ENCODE measurements around the gene TMEM208. TPM values are rescaled to one million over a fixed set of nuclear protein-coding genes. Genes with fewer than 3 reads are reported as not detected.

TMEM208 gene
- polyA plus RNA-seq, 1 of the 3 experiments (the other 2 are of a cell fraction), result 98.2 TPM

GRCh38 chr16:67238806-67239470, 12.0 kb downstream of the TMEM208 start (continued):
- TF ChIP-seq REST (IDR thresholded peaks at IDR 0.05; ENCODE audit: low read depth, low read length) (no peak), GATA2 (CRISPR knock-in tag; IDR thresholded peaks at IDR 0.05) (no peak), IRF3 (IDR thresholded peaks at IDR 0.05; ENCODE audit: low read depth, low read length) (no peak), ELF1 (IDR thresholded peaks at IDR 0.05) (no peak), NFIC (IDR thresholded peaks at IDR 0.05; ENCODE audit: borderline replicate concordance) (no peak), RFX5 (IDR thresholded peaks at IDR 0.05; ENCODE audit: low read length) (no peak), EZH2phosphoT487 (IDR thresholded peaks at IDR 0.05; ENCODE audit: borderline replicate concordance, low read depth) (no peak)

GRCh38 chr16:67240506-67240905, 13.6 kb downstream of the TMEM208 start:
- Histone ChIP-seq H3K4me2 (peak overlapping the region; percentile 59), H3K27me3 (ENCODE audit: insufficient read depth) (no peaks in the 10 kb centered on the region), H3K4me1 (ENCODE audit: control insufficient read depth in 1 of 2, insufficient read depth in 2 of 2, low read depth in 1 of 2, low read length in 1 of 2) (peaks cover 29 to 51% of the 10 kb centered on the region in 2 experiments; a peak in 3 of 4 replicates), H2AFZ (ENCODE audit: low read depth) (no peak overlapping the region), H3K79me2 (ENCODE audit: insufficient read depth) (peaks cover 56% of the 10 kb centered on the region), H3K36me3 (replicated peaks in 1 of 2; ENCODE audit: control insufficient read depth in 1 of 2, insufficient read depth in 2 of 2, low read length in 1 of 2) (peaks cover 33 to 37% of the 10 kb centered on the region in 2 experiments), H3K9ac (peak overlapping the region; percentile 67), H4K20me1 (ENCODE audit: insufficient read depth) (no peaks in the 10 kb centered on the region), H3K9me2 (no peaks in the 10 kb centered on the region), H3K9me3 (no peaks in the 10 kb centered on the region), H3K4me3 (ENCODE audit: low read depth in 2 of 2, low read length in 1 of 2) (no peak overlapping the region), H3K27ac (ENCODE audit: low read depth in 2 of 2, low read length in 1 of 2) (peak overlapping the region; percentile 61 to 96; a peak in 3 of 4 replicates), H3F3A (replicated peaks; ENCODE audit: insufficient read depth) (peaks cover 59% of the 10 kb centered on the region)
- DNase-seq, result no peak
- ChIA-PET CTCF (no interaction called here), POLR2A (no interaction called here)
- WGBS (ENCODE audit: low lambda C conversion rate), result 96% methylated on average over 4 of the region's 4 CpGs
- TF ChIP-seq CTCF (IDR thresholded peaks at IDR 0.05), result no peak
- no peak for TF ChIP-seq MAX (IDR thresholded peaks at IDR 0.05; ENCODE audit: low read depth)
- no peak for TF ChIP-seq IRF3 (IDR thresholded peaks at IDR 0.05; ENCODE audit: low read depth, low read length)
- TF ChIP-seq RAD21 (IDR thresholded peaks at IDR 0.05; ENCODE audit: low read length), result no peak
- no peak for TF ChIP-seq TAF1 (IDR thresholded peaks at IDR 0.05; ENCODE audit: borderline replicate concordance, low read depth, low read length)
- TF ChIP-seq TEAD4 (IDR thresholded peaks at IDR 0.05; ENCODE audit: borderline replicate concordance, insufficient read depth), result no peak
- TF ChIP-seq GATA2 (CRISPR knock-in tag; IDR thresholded peaks at IDR 0.05), result no peak
- no peak for TF ChIP-seq MEF2A (IDR thresholded peaks at IDR 0.05; ENCODE audit: borderline replicate concordance, low read depth)
- TF ChIP-seq RFX5 (IDR thresholded peaks at IDR 0.05; ENCODE audit: low read length), result no peak
- no peak for TF ChIP-seq MXI1 (IDR thresholded peaks at IDR 0.05; ENCODE audit: low read depth, low read length)
- TF ChIP-seq SMC3 (IDR thresholded peaks at IDR 0.05; ENCODE audit: low read depth, low read length), result no peak
- TF ChIP-seq REST (IDR thresholded peaks at IDR 0.05; ENCODE audit: low read depth, low read length), result no peak
- no peak for TF ChIP-seq SIN3A (IDR thresholded peaks at IDR 0.05; ENCODE audit: borderline replicate concordance, low read depth, low read length)
- TF ChIP-seq ELF1 (IDR thresholded peaks at IDR 0.05), result no peak

Data from SK-N-SH (cell line).